Measurements from ENCODE around the gene LINC00237. TPM values are rescaled to one million over a fixed set of nuclear protein-coding genes. Genes with fewer than 3 reads are reported as not detected.
A peak's percentile ranks its signal among the peaks of the same experiment; 100 is the strongest.

LINC00237 gene
- total and polyA plus RNA-seq, 2 of the 8 experiments (the other 6 are each of a cell fraction or from before 2014, with no cell fraction given) = 0.28 to 1.4 TPM

DNA sequence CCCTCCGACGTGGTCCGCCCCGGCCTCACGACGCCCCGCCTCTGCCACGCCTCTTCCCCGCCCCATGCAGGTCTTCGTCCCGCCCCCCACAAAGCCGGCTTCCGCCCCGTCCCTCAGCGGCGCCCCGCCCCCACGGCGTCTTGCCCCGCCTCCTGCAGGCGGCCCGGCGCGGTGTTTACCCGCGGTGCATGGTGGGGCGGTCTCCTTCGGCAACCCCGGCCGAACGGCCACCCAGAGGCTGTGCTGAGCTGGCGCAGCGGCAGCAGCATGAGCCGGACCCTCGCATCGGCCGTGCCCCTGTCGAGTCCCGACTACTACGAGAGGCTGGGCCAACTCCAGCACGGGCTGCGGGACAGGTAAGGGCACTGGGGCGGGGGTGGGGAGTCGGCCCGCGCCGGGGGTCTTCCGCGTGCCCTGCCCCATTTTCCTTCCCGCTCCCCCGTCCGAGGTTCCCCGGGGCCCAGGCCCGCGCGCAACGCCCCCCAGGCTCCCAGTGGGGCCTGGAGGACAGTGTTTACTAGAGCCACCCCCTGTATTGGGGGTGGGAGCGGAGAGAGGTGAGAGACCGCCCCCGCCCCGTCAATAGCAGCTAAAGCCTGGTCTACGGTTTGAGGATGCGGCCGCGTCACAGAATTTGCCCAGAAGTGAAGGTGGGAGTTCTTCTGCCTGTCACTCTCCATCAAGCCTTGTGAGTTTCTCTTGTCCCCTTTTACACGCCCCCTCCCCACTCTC is 19.9 kb upstream of the LINC00237 start, which contains the start of gene KIZ:
Gene KIZ, plus strand, starts transcription at position 234 of the 732 bp plus-strand sequence. Its CDS starts 34 bp downstream, at position 268.
- Histone ChIP-seq H3K27ac (ENCODE audit: low read depth, low read length) (0 out of 2 replicates have a peak within 1 kb of the TSS, but pooled peaks have one; percentile 37), H4K20me1 (replicated peaks in 1 of 2; ENCODE audit: control insufficient read depth in 1 of 2, insufficient read depth in 2 of 2, low read length in 2 of 2) (no peaks in the 10 kb centered on the region), H4K5ac (ENCODE audit: insufficient read length, low read depth, low read length) (peak within 1 kb of the TSS; percentile 84), H4K8ac (ENCODE audit: extremely low read depth, insufficient read depth, low read length) (peak within 1 kb of the TSS; percentile 16; the same call in 1 of the 2 replicates), H2BK120ac (replicated peaks; ENCODE audit: low read depth, low read length) (peak within 1 kb of the TSS; percentile 29), H2BK5ac (ENCODE audit: low read depth, low read length) (0 out of 2 replicates have a peak within 1 kb of the TSS, but pooled peaks have one; percentile 3), H3K9me3 (ENCODE audit: insufficient read depth in 2 of 2, low read depth in 1 of 2, low read length in 1 of 2) (no peaks in the 10 kb centered on the region), H4K91ac (replicated peaks; ENCODE audit: insufficient read length, low read length) (peak within 1 kb of the TSS; percentile 44), H3K14ac (ENCODE audit: insufficient read length) (no peak within 1 kb of the TSS), H3K23me2 (ENCODE audit: low read depth, low read length) (peaks cover 6% of the 10 kb centered on the region), H3K36me3 (ENCODE audit: control insufficient read depth in 2 of 4, insufficient read depth in 4 of 4, low read length in 3 of 4) (no peaks in the 10 kb centered on the region), H3K4me3 (ENCODE audit: extremely low read depth in 1 of 4, insufficient read depth in 2 of 4, low read depth in 3 of 4, low read length in 4 of 4) (peak within 1 kb of the TSS; percentile 60 to 98 (median 78)), H2AFZ (ENCODE audit: low read length) (peak within 1 kb of the TSS; percentile 61), H3K23ac (ENCODE audit: insufficient read length) (no peak within 1 kb of the TSS), H3K27me3 (replicated peaks in 1 of 4; ENCODE audit: control insufficient read depth in 3 of 4, extremely low read depth in 1 of 4, insufficient read depth in 3 of 4, low read length in 3 of 4) (no peaks in the 10 kb centered on the region), H3K4me2 (ENCODE audit: insufficient read depth in 1 of 2, low read depth in 2 of 2, low read length in 2 of 2) (peak within 1 kb of the TSS; percentile 84 to 95), H2BK20ac (ENCODE audit: low read length) (no peak within 1 kb of the TSS), H3K56ac (replicated peaks; ENCODE audit: insufficient read length, low read depth, low read length) (no peak within 1 kb of the TSS), H3K4ac (replicated peaks; ENCODE audit: insufficient read length, low read depth, low read length) (peak within 1 kb of the TSS; percentile 74), H2BK15ac (ENCODE audit: low read length) (peak within 1 kb of the TSS; percentile 12; the same call in 1 of the 2 replicates), H3K79me1 (ENCODE audit: low read depth, low read length) (peaks cover 4% of the 10 kb centered on the region; the same call in 1 of the 2 replicates), H3K4me1 (replicated peaks in 1 of 4; ENCODE audit: control insufficient read depth in 3 of 4, insufficient read depth in 4 of 4, low read length in 3 of 4) (peaks cover 2 to 8% (median 7%) of the 10 kb centered on the region in 4 experiments; a peak in 5 of 7 replicates), H2BK12ac (ENCODE audit: low read depth, low read length) (no peak within 1 kb of the TSS), H3K18ac (ENCODE audit: extremely low read depth, low read length) (peak within 1 kb of the TSS; percentile 44), H2AK5ac (ENCODE audit: low read depth, low read length) (no peak within 1 kb of the TSS), H3K79me2 (ENCODE audit: control insufficient read depth in 1 of 2, insufficient read depth in 2 of 2, low read length in 2 of 2) (peaks cover 0 to 35% of the 10 kb centered on the region in 2 experiments; a peak in 2 of 4 replicates), H3K9ac (replicated peaks in 1 of 4; ENCODE audit: extremely low read depth in 1 of 4, low read depth in 3 of 4, low read length in 3 of 4) (peak within 1 kb of the TSS; percentile 56 to 79 (median 60); a peak in 6 of 7 replicates)
- CTCF ChIA-PET (ENCODE audit: partially characterized antibody) = interaction anchor here (0.6 to 2.7 kb wide), 12 partner anchors 11 to 266 kb away, joined by 3 to 14 read pairs (median 3); no protein-coding TSS in a partner anchor
- FAIRE-seq = no peak
- DNase-seq (ENCODE audit: low read depth in 1 of 2, low spot score in 2 of 2) = peak; percentile 90 to 100
- POLR2A ChIA-PET (ENCODE audit: partially characterized antibody) = interaction anchor here (0.7 to 2.7 kb wide), 7 partner anchors 11 to 109 kb away, joined by 3 to 20 read pairs (median 5); partner anchors contain the start of gene LINC00237
- whole genome bisulfite sequencing, 2 experiments (ENCODE audit: extremely low coverage in 1 of 2, insufficient coverage in 1 of 2, insufficient read length in 1 of 2, insufficient replicate concordance in 2 of 2, low coverage in 1 of 2, low lambda C conversion rate in 2 of 2, missing lambda C conversion rate in 1 of 2) = 1% methylated on average over 34 of the region's 66 CpGs; no CpG with 5 or more reads in 1 of the 2 experiments
- TF ChIP-seq RAD21 (IDR thresholded peaks at IDR 0.05 in 1 of 2, conservative IDR thresholded peaks at IDR 0.05 in 1 of 2; ENCODE audit: low read depth in 2 of 2, low read length in 2 of 2) = peak in 1 of 2 experiments; percentile 52; a peak in 2 of 4 replicates
- peak; percentile 20; the same call in 1 of the 2 replicates for TF ChIP-seq CREB1 (IDR thresholded peaks at IDR 0.05)
- peak in 1 of 2 experiments; percentile 79; a peak in 2 of 3 replicates for TF ChIP-seq POLR2A (IDR thresholded peaks at IDR 0.05; ENCODE audit: control extremely low read depth in 1 of 2, low read depth in 2 of 2, low read length in 2 of 2)
- peak; percentile 40 for TF ChIP-seq KDM4A (IDR thresholded peaks at IDR 0.05; ENCODE audit: low read depth, low read length, severe bottlenecking)
- TF ChIP-seq POU5F1 (IDR thresholded peaks at IDR 0.05; ENCODE audit: low read depth, low read length) = no peak
- peak; percentile 78; the same call in 1 of the 2 replicates for TF ChIP-seq POLR2AphosphoS5 (IDR thresholded peaks at IDR 0.05; ENCODE audit: low read depth, low read length)
- TF ChIP-seq SIX5 (IDR thresholded peaks at IDR 0.05; ENCODE audit: low read depth, low read length) = no peak
- TF ChIP-seq SAP30 (IDR thresholded peaks at IDR 0.05; ENCODE audit: insufficient read depth, insufficient replicate concordance, low read length) = peak; percentile 87
- TF ChIP-seq SP1 (IDR thresholded peaks at IDR 0.05; ENCODE audit: low read depth, low read length) = peak; percentile 61; the same call in 1 of the 2 replicates
- TF ChIP-seq ASH2L (IDR thresholded peaks at IDR 0.05; ENCODE audit: low read length) = peak; percentile 95
- TF ChIP-seq KDM5A (IDR thresholded peaks at IDR 0.05; ENCODE audit: low read length) = no peak
- TF ChIP-seq TBP (IDR thresholded peaks at IDR 0.05; ENCODE audit: low read depth, low read length) = peak; percentile 47; the same call in 1 of the 2 replicates
